DND-41 (cell line): Measurements from ENCODE around the gene STAP2.
"Not testable (repeated sequence)": the region's sequence is repeated elsewhere in the genome, so short reads cannot be mapped to it uniquely, and the experiment has no call there.

Source experiments
- ATAC-seq: fragments of 200-7000 bp; cut with Tn5 transposase; 3 replicates; pipeline ENCODE4 v1.9.1; 2021; ENCODE audit warnings: low read depth; ENCODE audit not compliant: insufficient read depth
- DNase-seq: peaks from one replicate; pipeline ENCODE4 v3.0.0-alpha.2; 2020
- H2AFZ ChIP-seq: 2 replicates; pipeline ENCODE4 v1.6.0; 2012; ENCODE audit warnings: low read depth, low read length
- H3K27ac ChIP-seq: 2 replicates; pipeline ENCODE4 v1.5.1; 2012; ENCODE audit warnings: low read length, inconsistent platforms
- H3K27me3 ChIP-seq: fragments of 200-600 bp; sonication (generic); 2 replicates; pipeline ENCODE4 v1.6.0; 2012; ENCODE audit warnings: low read length, mild to moderate bottlenecking, inconsistent platforms; ENCODE audit not compliant: insufficient read depth, poor library complexity
- H3K36me3 ChIP-seq: 2 replicates; pipeline ENCODE4 v1.5.1; 2012; ENCODE audit warnings: low read length, inconsistent platforms; ENCODE audit not compliant: insufficient read depth
- H3K4me1 ChIP-seq: 2 replicates; pipeline ENCODE4 v1.5.1; 2012; ENCODE audit warnings: mild to moderate bottlenecking, low read length; ENCODE audit not compliant: insufficient read depth
- H3K4me2 ChIP-seq: 2 replicates; pipeline ENCODE4 v1.6.0; 2012; ENCODE audit warnings: mild to moderate bottlenecking, moderate library complexity, low read length, inconsistent platforms; ENCODE audit not compliant: insufficient read depth
- H3K4me3 ChIP-seq, 2 experiments: fragments of 200-600 bp in 1 of 2; shearing (Covaris generic) in 1 of 2; 2 replicates each; pipeline ENCODE4 v1.5.1; 2012 to 2016; ENCODE audit warnings: inconsistent platforms in 2 of 2, low read length in 2 of 2, mild to moderate bottlenecking in 2 of 2, low read depth in 1 of 2, moderate library complexity in 1 of 2
- H3K79me2 ChIP-seq: 2 replicates; pipeline ENCODE4 v1.6.0; 2012; ENCODE audit warnings: low read length, inconsistent platforms; ENCODE audit not compliant: insufficient read depth
- H3K9ac ChIP-seq: 2 replicates; pipeline ENCODE4 v1.6.0; 2012; ENCODE audit warnings: low read depth, mild to moderate bottlenecking, inconsistent platforms, low read length, moderate library complexity
- H3K9me3 ChIP-seq: 2 replicates; pipeline ENCODE4 v1.5.1; 2012; ENCODE audit warnings: low read length, moderate library complexity, mild to moderate bottlenecking, inconsistent platforms; ENCODE audit not compliant: insufficient read depth, severe bottlenecking
- H4K20me1 ChIP-seq: 2 replicates; pipeline ENCODE4 v1.6.0; 2012; ENCODE audit warnings: low read length; ENCODE audit not compliant: insufficient read depth
- EZH2 ChIP-seq: IDR thresholded peaks from 3 replicates; pipeline ENCODE4 v1.6.1; 2012; ENCODE audit warnings: borderline replicate concordance, low read depth, mild to moderate bottlenecking, moderate library complexity, low read length, inconsistent platforms; ENCODE audit not compliant: severe bottlenecking
- TF ChIP-seq, protein P1 (sequence below): IDR thresholded peaks from 2 replicates; pipeline ENCODE4 v1.5.1; 2012; ENCODE audit warnings: borderline replicate concordance, low read length, moderate library complexity, mild to moderate bottlenecking; ENCODE audit not compliant: poor library complexity, severe bottlenecking; ENCODE audit errors: extremely low read depth

Gene STAP2

DNA sequence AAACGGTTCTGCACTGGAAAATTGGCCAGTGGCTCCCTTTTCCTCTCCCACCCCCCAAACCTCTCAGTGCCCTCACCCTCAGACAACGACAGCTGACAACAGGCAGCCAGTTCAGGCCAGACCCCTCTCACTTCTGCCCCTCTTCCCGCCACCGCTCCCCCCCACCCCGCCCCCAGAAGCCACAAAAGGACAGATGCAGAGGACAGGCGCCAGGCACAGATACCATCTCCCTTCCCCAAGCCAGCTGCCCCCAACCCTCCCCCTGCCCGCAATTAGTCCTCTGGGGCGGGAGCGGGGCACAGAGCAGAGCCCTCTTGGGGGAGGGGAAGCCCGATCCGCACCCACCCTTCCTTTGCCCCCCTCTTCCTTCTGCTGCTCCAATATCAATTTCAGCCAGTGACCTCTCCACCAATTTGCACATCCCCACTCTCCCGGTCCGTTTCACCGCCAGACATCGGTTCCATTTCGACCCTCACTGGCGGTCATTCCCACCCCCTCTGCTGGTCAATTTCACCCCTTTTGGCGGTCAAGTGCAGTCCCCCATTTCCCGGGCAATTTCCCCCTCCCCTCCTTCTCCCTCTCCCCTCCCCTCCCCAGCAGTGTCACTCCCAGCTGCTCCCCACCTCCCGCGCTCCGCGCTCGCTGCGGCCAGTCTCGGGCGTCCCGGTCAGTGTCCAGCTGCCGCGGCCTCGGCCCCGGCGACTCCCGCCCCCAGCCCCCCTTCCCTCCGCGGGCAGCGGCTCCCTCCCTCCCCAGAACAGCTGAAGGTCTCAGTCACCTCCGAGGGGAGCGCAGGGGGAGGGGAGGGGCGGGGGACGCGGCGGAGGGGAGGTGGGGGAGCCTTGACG, 60.0 kb downstream of the STAP2 start, which contains the start of gene SHD:
Gene SHD, plus strand, starts transcription at position 848 of the 848 bp plus-strand sequence. CDS start 798 bp downstream, outside the sequence.
- Histone ChIP-seq H3K4me2 (no peak within 1 kb of the TSS), H3K27me3 (peaks cover 22% of the 10 kb centered on the region), H4K20me1 (no peaks in the 10 kb centered on the region), H3K9me3 (no peaks in the 10 kb centered on the region), H3K4me1 (no peaks in the 10 kb centered on the region), H3K4me3 (no peak within 1 kb of the TSS), H3K36me3 (no peaks in the 10 kb centered on the region), H3K27ac (no peak within 1 kb of the TSS), H3K9ac (no peak within 1 kb of the TSS), H3K79me2 (no peaks in the 10 kb centered on the region), H2AFZ (no peak within 1 kb of the TSS)
- TF ChIP-seq EZH2: no peak
- TF ChIP-seq, protein P1, sequence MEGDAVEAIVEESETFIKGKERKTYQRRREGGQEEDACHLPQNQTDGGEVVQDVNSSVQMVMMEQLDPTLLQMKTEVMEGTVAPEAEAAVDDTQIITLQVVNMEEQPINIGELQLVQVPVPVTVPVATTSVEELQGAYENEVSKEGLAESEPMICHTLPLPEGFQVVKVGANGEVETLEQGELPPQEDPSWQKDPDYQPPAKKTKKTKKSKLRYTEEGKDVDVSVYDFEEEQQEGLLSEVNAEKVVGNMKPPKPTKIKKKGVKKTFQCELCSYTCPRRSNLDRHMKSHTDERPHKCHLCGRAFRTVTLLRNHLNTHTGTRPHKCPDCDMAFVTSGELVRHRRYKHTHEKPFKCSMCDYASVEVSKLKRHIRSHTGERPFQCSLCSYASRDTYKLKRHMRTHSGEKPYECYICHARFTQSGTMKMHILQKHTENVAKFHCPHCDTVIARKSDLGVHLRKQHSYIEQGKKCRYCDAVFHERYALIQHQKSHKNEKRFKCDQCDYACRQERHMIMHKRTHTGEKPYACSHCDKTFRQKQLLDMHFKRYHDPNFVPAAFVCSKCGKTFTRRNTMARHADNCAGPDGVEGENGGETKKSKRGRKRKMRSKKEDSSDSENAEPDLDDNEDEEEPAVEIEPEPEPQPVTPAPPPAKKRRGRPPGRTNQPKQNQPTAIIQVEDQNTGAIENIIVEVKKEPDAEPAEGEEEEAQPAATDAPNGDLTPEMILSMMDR: no peak
- ATAC-seq (no peak), DNase-seq (no peak)

DNA sequence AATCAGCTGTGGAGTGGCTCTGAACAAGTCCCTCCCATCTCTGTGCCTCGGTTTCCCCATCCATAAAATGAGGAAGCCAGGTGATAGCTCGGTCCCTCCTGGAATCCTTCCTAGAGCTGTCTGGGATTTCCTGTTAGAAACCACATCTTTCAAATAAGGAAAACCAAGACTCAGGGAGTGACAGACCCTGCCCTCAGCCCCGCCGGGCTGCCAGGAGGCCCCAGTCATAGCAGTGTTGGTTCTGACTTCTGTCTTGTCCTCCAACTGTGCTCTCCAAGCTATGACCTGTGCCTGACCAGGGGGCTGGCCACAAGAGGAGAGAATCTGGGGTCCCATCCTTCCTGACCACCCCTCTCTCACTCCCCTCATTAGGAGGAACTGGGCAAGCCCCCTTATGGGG, 60.6 kb downstream of the STAP2 start:
- no peaks in the 10 kb centered on the region for H3K9me3 ChIP-seq
- H3K9ac ChIP-seq: no peak overlapping the region
- no peak overlapping the region for H2AFZ ChIP-seq
- H3K4me3 ChIP-seq: no peak overlapping the region
- no peak overlapping the region for H3K27ac ChIP-seq
- peaks cover 22% of the 10 kb centered on the region for H3K27me3 ChIP-seq
- no peaks in the 10 kb centered on the region for H3K79me2 ChIP-seq
- H3K4me2 ChIP-seq: no peak overlapping the region
- H3K36me3 ChIP-seq: no peaks in the 10 kb centered on the region
- ATAC-seq (no peak), DNase-seq (no peak)
- no peaks in the 10 kb centered on the region for H4K20me1 ChIP-seq
- TF ChIP-seq, protein P1: no peak
- TF ChIP-seq EZH2: no peak
- no peaks in the 10 kb centered on the region for H3K4me1 ChIP-seq

DNA sequence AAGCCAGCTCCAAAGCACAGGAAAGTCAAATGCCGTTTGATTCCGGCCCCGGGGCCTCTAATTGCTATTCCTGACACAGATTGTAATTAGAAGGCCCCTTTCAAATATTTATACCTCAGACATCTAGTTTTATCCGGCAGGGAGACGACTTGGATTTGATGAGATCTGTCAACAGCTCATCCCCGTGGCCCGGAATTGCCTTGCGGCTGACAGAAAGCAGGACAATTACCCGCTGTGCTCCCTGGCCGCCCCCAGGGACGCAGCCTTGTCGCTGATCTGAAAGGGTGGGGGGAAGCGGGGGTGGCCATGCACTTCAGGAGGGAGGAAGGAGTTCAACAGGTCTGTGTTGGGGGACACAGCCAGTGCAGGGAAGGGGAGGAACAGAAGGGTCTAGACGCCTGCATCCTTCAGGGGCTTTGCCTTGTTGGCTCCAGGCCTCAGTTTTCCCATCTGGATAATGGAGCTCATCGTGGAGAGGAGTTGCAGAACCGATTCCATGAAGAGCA, 61.4 kb downstream of the STAP2 start:
- no peaks in the 10 kb centered on the region for H3K4me1 ChIP-seq
- H3K9me3 ChIP-seq: no peaks in the 10 kb centered on the region
- peaks cover 22% of the 10 kb centered on the region for H3K27me3 ChIP-seq
- H3K79me2 ChIP-seq: no peaks in the 10 kb centered on the region
- no peak for TF ChIP-seq EZH2
- TF ChIP-seq, protein P1: no peak
- no peaks in the 10 kb centered on the region for H4K20me1 ChIP-seq
- DNase-seq (no peak), ATAC-seq (no peak)
- no peak overlapping the region for H3K9ac ChIP-seq
- H2AFZ ChIP-seq: no peak overlapping the region
- H3K4me2 ChIP-seq: no peak overlapping the region
- H3K4me3 ChIP-seq: no peak overlapping the region
- H3K36me3 ChIP-seq: no peaks in the 10 kb centered on the region
- H3K27ac ChIP-seq: no peak overlapping the region

DNA sequence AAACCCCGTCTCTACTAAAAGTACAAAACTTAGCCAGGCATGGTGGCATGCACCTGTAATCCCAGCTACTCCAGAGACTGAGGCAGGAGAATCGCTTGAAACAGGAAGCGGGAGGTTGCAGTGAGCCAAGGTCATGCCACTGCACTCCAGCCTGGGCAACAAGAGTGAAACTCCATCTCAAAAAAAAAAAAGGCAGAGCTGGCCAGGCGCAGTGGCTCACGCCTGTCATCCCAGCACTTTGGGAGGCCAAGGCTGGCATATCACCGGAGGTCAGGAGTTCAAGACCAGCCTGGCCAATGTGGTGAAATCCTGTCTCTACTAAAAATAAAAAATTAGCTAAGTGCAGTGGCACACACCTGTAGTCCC, 64.3 kb downstream of the STAP2 start:
- not testable (repeated sequence) for H3K4me2 ChIP-seq
- H3K27me3 ChIP-seq: peaks cover 13% of the 10 kb centered on the region

More for the DNA sequence above, 64.3 kb downstream of the STAP2 start:
- H3K9ac ChIP-seq, DNase-seq, H4K20me1 ChIP-seq, H3K4me3 ChIP-seq, H3K9me3 ChIP-seq, ATAC-seq, H2AFZ ChIP-seq, H3K79me2 ChIP-seq, H3K27ac ChIP-seq, H3K4me1 ChIP-seq: not testable (repeated sequence)
- peaks cover 10% of the 10 kb centered on the region; the same call in 1 of the 2 replicates for H3K36me3 ChIP-seq
